HG02981 (cell line): ENCODE results near the gene GLI1.
A peak's percentile ranks its signal among the peaks of the same experiment; 100 is the strongest.

ENCODE experiments used
- ATAC-seq: cut with Tn5 transposase; IDR thresholded peaks from one replicate; pipeline ENCODE4 v1.9.1; 2021; ENCODE audit warnings: mild to moderate bottlenecking, moderate library complexity; ENCODE audit not compliant: unreplicated experiment

The GLI1 gene

DNA sequence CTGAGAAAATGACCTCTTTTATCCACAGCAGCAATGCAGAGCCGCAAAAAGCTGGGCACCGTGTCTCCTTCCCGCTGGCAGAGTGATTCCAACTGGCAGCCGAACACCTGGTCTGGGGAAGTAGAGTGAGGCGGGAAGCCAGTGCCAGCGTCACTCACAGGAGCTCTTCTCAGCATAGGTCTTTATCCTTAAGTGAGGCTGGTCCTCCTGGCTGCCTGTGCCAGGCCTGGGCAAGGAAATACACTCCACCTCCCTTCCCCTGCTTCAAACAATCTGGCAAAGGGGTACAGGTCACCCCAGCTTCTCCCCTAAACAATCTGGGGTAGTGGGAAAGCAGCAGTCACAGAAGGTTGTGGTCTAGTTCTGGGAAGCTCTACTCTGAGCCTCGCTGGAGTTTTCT lies 15.3 kb downstream of the GLI1 start:
- no peak for ATAC-seq

DNA sequence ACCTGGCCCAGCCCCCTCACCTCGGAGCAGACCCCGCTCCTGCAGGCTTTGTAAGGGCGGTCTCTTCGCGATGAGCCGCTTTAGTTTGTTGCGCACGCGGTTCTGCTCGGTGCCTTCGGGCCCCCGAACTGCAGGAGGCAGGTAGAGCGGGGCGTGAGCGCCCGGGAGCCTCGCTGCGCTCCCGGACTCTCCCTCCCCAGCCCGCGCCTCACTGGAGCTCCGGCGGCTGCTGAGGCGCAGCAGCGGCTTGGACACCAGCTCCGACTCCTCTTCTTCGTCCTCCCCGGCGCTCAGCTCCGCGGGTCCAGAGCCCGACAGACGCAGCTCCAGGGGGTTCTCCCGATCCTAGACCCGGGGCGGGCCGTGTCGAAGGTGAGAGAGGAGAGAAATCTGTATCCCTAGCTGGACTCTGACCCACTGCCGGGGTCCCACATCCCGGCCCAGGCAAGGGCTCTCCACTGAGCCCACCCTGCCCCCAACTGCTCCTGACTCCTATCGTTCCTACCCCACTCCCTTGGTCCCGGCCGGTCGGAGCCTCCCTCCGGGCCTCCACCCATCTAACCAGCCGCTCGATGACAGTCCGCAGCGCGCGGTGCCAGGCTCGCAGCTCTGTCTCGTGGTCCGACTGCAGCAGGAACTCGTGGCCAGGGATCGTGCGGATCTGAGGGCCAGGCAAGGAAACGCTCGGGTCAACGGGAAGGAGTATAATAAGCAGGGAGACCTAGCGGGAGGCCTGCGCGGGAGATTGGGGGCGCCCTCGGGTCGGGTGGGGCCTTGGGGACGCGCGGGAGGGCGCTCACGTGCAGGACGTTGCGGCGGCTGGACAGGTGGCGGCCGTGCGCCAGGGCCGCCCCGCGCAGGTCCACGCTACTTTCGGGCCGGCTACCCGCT lies 15.9 kb downstream of the GLI1 start:
- ATAC-seq = no peak

DNA sequence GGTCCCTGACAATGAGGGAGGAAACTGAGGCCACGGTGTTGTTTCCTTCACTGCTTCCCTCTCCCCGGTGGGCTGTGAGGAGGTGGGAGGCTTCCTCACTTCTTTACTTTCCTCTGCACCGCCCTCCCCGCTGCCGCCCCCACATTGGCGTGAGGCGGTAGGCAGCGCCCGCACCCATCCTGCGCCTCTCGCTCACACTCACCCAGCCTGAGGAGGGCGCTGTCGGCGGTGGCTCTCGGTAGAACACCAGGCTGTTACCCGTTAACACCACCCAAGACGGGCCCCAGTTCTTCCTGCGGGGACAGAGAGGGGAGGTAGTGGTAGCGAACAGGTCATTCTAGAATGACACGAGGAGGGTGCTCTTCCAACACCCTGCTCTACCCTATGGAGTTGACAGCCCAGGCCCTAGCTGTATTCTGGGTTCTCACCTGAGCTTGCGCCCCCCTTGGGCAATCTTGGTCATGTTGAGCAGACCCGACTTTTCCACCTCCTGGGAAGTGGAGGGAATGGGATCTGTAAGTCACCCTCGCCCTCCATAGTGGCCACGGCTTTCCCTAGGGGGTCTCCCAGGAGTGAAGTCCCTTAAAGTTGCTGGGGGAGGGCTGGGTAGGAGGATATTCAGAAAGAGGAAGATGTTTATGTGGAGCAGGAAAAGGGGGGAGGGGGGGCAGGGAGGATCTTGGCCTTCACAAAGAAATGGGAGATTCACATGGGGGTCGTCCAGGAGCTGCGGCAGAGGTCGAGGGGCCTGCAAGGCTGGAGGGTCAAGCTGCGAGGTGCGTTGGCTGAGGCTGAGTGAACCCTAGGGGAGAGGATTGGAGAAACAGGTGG lies 16.8 kb downstream of the GLI1 start:
- no peak for ATAC-seq

DNA sequence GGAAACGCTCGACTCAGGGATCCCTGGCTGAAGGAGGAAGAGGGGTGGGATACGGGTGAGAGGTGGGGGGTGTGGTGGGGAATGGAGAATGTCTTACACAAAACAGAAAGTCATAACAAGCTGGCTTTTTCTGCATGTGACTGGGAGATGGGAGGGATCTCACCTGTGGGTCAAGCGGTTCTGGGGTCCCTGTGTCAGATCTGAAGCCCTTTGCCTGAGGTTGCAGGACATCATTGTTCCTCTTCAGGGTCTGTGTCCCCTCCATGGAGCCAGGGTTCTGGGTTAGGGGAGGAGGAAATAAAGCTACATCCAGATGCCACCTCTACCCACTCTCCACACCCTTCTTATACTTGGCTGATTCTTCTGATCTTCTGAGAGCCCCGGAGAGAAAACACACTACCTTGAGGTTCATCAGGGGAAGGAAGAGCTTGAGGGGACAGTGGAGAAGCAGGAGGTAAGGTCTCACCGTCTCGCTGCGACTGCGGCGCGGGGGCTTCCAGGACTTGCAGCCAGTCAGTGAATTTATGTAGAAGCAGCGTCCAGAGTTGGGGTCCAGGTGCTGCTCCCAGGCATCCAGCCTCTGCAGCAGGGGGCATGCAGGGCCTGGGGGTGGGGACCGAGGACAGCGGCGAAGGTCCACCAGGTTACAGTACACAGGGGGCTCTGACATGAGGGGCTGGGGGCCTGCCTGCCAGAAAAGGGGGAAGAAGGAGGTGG lies 17.6 kb downstream of the GLI1 start:
- no peak for ATAC-seq

DNA sequence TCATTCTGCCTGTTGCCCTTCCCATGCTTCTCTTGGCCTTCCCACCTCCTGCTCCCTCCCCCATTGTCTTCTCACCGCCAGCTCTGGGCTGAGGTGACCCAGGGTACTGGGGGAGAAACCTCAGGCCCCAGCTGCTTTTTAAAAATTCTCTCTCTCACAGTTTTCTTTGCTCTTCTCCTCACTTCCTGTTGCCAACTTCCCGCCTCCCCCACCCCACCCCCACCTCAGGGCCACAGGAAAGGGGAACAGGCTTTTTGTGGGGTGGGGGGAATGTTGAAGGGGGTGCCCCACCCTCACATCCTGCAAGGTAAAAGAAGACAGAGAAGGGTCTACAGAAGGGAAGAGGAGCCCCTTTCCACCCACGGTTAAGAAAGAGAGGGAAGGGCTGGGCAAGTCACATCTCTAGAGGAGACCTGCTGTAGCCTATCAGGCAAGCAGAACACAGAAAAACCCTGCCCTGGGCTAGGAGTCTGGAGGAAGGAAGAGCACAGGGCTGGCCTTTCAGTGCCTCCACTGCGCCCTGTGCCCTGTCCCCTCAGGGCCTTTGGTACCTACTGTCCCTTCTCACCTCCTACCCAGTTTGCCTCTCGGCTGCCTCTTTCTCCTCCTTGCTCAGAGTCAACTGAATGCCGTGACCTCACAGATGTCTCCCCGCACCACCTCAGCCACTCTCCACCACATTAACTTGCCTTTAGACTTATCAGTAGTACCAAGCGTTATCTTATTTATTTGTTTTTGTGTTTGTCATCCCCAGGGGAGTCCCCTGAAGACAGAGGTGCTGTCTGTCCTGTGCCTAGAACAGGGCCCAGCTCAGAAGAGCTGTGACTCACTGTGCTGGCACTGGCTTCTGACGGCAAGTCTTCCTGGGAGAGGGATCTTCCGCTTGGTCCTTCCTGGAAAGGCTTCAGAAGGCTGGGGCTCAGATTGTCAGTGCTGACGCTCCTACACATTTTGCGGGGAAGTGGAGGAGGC lies 18.4 kb downstream of the GLI1 start:
- peak; percentile 33 for ATAC-seq

DNA sequence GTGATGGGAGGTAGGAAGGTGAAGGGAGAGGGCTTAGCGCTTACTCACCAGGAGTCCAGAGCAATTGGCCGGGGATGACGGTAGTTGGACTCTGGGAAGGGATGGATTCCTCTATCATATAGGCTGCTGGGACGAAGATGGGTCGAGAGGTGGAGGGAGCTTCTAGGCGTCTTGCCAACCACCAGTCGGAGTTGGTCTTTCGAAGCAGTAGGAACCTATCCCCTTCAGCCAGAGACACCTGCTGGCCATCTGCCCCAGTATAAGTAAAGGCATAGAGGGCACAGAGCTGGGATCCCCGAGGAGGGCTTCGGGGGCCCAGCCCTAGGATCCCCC lies 19.4 kb downstream of the GLI1 start:
- no peak for ATAC-seq

DNA sequence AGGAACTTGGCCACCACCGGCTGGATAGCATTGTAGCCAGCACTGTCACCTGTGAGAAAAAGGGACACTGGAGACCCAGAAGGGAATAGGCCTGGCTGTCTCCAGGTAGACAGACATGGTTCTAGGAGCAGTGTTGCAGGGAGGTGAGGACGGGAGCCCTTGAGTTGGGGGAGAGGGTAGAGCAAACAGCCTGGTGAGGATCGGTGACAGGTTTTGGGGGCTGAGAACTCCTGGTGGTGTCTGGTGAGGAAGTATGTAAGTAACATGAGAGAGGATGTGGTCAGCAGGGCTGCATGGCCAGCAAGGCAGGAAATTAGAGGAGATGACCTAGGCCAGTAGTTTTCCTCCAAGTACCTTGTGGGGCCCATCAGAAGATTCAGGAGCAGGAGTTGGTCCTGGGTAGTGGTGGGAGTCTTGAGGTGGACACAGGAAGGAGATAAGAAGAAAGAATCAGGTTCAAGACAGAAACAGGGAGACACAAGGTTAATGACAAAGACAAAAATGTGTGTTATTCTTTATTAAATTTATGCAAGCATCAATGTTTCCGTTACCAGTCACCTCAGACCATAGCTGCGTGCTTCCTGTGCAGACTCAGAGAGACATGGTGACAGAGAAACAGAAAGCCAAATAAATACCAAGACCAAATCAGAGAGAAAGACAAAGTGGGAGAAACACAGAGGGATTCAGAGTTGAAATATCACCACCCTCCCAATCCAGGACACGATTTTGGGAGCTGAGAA lies 20.0 kb downstream of the GLI1 start, which contains the start of gene ARHGAP9:
TSS of gene ARHGAP9 (minus strand) at position 491 of the 740 bp plus-strand sequence. CDS start at position 31, 460 bp downstream.
- peak; percentile 42 for ATAC-seq

DNA sequence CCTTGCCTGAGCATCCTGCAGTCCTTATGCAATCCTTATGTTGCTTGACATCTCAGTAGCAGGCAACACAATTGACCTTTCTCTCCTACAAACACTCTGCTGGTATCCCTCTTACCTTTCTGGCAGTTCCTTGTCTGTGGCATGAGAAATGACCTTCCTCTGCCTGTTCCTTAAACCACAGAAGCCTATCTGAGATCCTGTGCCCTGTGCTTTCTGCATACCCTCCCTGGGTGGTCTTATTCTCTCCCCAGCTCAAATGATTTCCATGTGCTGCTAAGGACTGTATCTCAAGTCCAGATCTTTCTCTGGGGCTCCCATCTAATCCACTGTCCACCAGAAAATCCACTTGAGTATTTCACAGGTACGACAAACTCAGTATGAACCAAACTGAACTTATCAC lies 22.1 kb downstream of the GLI1 start:
- ATAC-seq = no peak

DNA sequence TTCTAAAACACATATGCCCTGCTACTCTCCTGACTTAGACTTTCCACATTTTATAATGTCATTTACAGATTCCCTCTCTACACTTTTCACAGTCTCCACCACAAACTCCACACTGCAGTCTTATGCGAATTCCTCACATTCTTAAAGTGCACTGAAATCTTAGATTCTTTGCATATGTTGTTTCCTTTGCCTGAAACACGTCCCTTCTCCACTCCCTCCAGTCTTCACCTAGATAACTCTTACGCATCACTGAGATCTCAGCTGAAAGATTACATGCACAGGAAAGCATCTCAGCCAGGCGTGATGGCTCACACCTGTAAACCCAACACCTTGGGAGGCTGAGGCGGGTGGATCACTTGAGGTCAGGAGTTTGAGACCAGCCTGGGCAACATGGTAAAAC lies 23.9 kb downstream of the GLI1 start:
- ATAC-seq = no peak

DNA sequence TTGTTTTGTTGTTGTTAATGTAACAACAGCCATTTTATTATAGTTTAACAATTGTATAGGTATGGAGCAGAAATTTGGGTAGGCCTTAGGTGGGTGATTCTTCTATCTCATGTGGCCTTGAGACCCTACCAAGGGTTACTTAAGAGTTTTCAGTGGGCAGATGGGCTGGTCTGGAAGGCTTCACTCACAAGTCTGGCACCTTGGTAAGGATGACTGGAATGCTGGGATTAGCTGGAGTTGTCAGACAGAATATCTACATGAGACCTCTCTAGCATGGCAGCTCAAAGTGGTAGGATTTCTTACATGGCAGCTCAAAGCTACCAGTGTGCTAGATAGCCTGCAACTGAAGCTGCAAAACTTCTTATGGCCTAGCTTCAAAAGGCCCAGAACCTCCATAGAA lies 26.1 kb downstream of the GLI1 start:
- no peak for ATAC-seq

DNA sequence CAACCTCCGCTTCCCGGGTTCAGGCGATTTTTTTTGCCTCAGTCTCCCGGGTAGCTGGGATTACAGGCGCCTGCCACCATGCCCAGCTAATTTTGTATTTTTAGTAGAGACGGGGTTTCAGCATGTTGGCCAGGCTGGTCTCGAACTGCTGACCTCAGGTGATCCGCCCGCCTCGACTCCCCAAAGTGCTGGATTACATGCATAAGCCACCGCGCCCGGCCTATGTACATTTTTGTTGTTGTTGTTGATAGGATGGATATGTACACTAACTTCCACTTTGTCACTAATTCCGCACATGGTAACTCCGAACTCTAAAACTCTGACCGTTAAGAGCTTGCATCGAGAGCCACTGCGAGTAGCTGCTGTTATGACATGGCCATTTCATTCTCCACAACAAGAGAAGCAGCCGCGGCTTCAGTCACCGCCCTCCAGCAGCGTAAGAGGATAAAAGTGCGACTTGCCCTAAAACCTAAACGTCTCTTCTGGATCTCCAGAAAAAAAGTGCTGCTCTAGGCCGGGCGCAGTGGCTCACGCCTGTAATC lies 27.5 kb downstream of the GLI1 start:
- ATAC-seq = no peak

DNA sequence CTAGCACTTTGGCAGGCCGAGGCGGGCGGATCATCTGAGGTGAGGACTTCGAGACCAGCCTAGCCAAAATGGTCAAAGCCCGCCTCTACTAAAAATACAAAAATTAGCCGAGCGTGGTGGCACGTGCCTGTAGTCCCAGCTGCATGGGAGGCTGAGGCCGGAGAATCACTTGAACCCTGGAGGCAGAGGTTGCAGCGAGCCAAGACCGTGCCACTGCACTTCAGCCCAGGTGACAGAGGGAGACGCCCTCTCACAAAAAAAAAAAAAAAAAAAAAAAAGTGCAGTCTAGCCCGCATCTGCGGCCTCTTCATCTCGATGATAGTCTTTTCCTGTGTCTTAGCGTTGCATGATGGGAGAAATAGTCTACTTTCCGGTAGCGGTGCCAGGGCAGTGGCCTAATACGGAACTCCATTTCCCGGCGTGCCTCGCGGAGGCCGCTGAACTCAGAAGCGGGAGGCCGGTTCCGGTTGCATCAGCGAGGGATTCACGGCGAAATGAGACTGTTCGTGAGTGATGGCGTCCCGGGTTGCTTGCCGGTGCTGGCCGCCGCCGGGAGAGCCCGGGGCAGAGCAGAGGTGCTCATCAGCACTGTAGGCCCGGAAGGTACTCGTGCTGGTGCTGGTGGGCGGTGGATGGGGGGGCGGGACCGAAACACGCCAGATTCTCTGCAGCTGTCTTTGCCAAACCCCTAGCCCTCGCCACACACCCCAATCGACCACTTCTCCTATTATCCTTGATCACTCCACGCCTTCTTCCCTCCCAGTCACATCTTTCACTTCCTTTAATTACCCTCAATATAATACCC lies 28.2 kb downstream of the GLI1 start, which contains the start of gene MARS1:
TSS of gene MARS1 (plus strand) at position 472 of the 805 bp plus-strand sequence. CDS start at position 495, 23 bp downstream.
- peak; percentile 94 for ATAC-seq

DNA sequence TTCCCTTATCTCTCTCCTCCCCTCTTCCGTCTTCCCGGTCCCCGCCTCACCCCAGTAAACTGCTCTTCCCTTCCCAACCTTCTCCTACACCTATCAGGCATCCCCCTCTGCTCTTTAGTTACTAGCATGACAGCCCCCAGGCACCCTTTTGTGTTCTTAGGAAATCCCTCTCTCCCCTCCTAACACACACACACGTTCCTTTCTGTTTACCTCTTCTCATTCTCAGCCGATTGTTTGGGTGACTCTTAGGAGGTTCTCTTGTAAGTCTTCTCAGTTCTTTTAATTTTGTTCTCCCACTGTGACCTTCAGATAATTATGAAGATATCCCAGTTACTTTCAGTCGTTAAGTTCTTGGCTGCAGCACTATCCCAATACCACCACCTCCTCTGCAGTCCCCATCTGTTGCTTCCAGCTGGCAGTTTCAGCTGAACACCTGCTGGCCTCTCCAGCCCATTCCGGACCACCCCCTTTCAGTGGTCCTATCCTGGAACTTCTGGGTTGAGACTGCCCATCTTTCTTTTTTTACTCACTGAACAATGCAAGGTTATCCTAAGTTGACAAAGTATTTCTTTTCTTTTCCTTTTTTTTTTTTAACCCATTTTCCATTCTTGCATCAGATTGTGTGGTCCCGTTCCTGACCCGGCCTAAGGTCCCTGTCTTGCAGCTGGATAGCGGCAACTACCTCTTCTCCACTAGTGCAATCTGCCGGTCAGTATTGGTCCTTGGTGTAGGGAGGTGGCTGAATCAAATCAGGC lies 29.0 kb downstream of the GLI1 start:
- ATAC-seq = no peak

DNA sequence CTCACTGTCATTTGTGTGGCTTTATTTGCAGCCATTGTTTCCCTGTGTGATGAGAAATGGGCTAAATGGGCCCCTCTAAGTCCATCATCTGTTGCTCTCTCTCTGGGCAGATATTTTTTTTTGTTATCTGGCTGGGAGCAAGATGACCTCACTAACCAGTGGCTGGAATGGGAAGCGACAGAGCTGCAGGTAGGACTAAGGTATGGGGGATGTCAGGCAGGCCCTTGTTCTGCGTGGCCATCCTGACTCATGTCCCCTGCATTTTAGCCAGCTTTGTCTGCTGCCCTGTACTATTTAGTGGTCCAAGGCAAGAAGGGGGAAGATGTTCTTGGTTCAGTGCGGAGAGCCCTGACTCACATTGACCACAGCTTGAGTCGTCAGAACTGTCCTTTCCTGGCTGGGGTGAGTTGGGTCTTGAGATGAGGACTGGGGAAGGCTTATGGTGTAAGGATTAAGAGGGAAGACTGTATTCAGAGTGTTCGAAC lies 29.6 kb downstream of the GLI1 start:
- no peak for ATAC-seq

DNA sequence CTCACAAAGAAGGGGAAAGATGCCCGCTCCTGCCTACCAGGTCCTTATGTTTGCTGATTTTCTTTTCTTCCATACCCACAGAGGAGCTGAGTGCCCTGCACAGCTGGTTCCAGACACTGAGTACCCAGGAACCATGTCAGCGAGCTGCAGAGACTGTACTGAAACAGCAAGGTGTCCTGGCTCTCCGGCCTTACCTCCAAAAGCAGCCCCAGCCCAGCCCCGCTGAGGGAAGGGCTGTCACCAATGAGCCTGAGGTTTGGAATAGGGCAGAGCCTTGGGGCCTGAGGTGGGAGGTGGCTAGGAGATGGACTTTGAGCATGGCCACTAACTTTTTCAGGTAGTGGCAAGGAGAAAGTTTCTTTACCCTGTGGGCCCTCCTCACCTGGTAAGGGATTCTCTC lies 30.5 kb downstream of the GLI1 start:
- ATAC-seq = no peak

DNA sequence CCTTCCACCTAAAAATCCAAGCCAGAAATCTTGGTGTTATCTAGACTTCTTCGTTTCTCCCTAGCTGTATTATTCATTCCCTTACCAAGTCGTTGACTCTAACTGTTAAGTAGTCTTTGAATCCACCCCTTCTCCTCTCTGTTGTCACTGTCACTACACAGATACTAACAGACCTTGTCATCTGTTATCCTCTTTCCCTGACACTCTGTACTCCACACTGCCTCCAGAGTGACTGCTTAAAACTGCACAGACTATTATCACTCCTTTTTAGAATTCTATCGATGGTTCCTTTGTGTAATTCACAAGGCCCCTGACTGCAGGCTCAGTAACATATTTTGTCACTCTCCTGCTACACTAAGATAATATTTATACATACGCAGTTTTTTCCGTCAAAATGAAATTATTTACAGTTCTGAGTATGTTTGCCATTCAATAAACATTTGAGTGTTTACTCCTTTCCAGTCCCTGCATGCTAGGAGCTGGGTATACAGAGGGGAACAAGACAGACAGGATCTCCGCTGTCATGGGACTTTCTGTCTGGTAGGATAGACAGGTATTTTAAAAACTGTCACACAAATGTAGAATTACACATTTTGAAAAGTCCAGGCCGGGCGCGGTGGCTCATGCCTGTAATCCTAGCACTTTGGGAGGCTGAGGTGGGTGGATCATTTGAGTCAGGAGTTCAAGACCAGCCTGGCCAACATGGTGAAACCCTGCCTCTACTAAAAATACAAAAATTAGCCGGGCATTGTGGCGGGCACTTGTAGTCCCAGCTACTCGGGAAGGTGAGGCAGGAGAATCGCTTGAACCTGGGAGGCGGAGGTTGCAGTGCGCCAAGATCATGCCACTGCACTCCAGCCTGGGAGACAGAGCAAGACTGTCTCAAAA lies 32.1 kb downstream of the GLI1 start:
- ATAC-seq = no peak
